Skin of body (tissue), 2 donors: ENCODE results near the gene TCP10L. TPM values are rescaled to one million over a fixed set of nuclear protein-coding genes. Genes with fewer than 3 reads are reported as not detected.
"Not testable (repeated sequence)": the region's sequence is repeated elsewhere in the genome, so short reads cannot be mapped to it uniquely, and the experiment has no call there.

Experiments used
- DNase-seq: peaks from one replicate; lab custom pipeline; 2025; lab: John Stamatoyannopoulos, UW
- total RNA-seq: library from RNA; depleted of rRNA; stranded (reverse); fragments of >200 nt; gene quantifications from one replicate; pipeline ENCODE4 v1.2.3, GENCODE V29; 2014

TCP10L gene
- total RNA-seq, 1 donor from 2014 or later = 0.79 TPM

- no peak for DNase-seq
These were observed 27.2 kb downstream of the TCP10L start for GRCh38 chr21:32558106-32558505.

- no peak for DNase-seq
These were observed 30.3 kb downstream of the TCP10L start for GRCh38 chr21:32554832-32555638.

- no peak for DNase-seq
These were observed 35.4 kb downstream of the TCP10L start for GRCh38 chr21:32549886-32550285.

GRCh38 chr21:32549440-32549839, 35.9 kb downstream of the TCP10L start:
- DNase-seq = no peak

- DNase-seq = no peak
These were observed 36.3 kb downstream of the TCP10L start for GRCh38 chr21:32548978-32549377.

GRCh38 chr21:32547018-32547417, 38.3 kb downstream of the TCP10L start:
- no peak for DNase-seq

- DNase-seq = no peak
These were observed 39.3 kb downstream of the TCP10L start for GRCh38 chr21:32545948-32546441.

GRCh38 chr21:32544697-32545096, 40.6 kb downstream of the TCP10L start:
- no peak for DNase-seq

- DNase-seq = no peak
These were observed 41.3 kb downstream of the TCP10L start for GRCh38 chr21:32543975-32544374.

GRCh38 chr21:32543056-32543455, 42.3 kb downstream of the TCP10L start:
- DNase-seq = not testable (repeated sequence)

- DNase-seq = no peak
These were observed 45.9 kb downstream of the TCP10L start for GRCh38 chr21:32539378-32539777.

- no peak for DNase-seq
These were observed 47.1 kb downstream of the TCP10L start for GRCh38 chr21:32538147-32538792.

- no peak for DNase-seq
These were observed 47.8 kb downstream of the TCP10L start for GRCh38 chr21:32537569-32537881.

- no peak for DNase-seq
These were observed 49.7 kb downstream of the TCP10L start for GRCh38 chr21:32535612-32536011.

GRCh38 chr21:32534113-32534512, 51.2 kb downstream of the TCP10L start:
- no peak for DNase-seq

- DNase-seq = no peak
These were observed 51.7 kb downstream of the TCP10L start for GRCh38 chr21:32533611-32534010.

GRCh38 chr21:32533053-32533452, 52.3 kb downstream of the TCP10L start:
- no peak for DNase-seq

GRCh38 chr21:32532636-32533035, 52.7 kb downstream of the TCP10L start:
- DNase-seq = no peak

GRCh38 chr21:32531561-32531960, 53.8 kb downstream of the TCP10L start:
- DNase-seq = not testable (repeated sequence)

- not testable (repeated sequence) for DNase-seq
These were observed 54.5 kb downstream of the TCP10L start for GRCh38 chr21:32530809-32531208.

- DNase-seq = no peak
These were observed 55.6 kb downstream of the TCP10L start for GRCh38 chr21:32529679-32530078.

GRCh38 chr21:32525282-32525681, 60.0 kb downstream of the TCP10L start:
- no peak for DNase-seq
